Activated naive CD8-positive, alpha-beta T cell treated with anti-CD3 and anti-CD28 coated beads, Interleukin-2, amount 50 U/mL, for 24 hours (primary cell): ENCODE measurements around the gene SURF4.

Experiments
- ATAC-seq: fragments of 150-1000 bp; cut with Tn5 transposase; one replicate; pipeline ENCODE4 v1.10.0; 2021
- DNase-seq: peaks from one replicate; pipeline ENCODE4 v3.0.0; 2021
- H3K27ac Mint-ChIP-seq: one replicate; pipeline ENCODE4 v1.8.0; 2021; ENCODE audit warnings: mild to moderate bottlenecking, mixed read lengths
- H3K27me3 Mint-ChIP-seq: one replicate; pipeline ENCODE4 v1.8.0; 2021; ENCODE audit warnings: mixed read lengths
- H3K36me3 Mint-ChIP-seq: one replicate; pipeline ENCODE4 v1.8.0; 2021; ENCODE audit warnings: low read depth, mixed read lengths
- H3K4me1 Mint-ChIP-seq: one replicate; pipeline ENCODE4 v1.8.0; 2021; ENCODE audit warnings: mixed read lengths
- H3K4me3 Mint-ChIP-seq: one replicate; pipeline ENCODE4 v1.8.0; 2021; ENCODE audit warnings: mild to moderate bottlenecking, moderate library complexity, mixed read lengths
- H3K9me3 Mint-ChIP-seq: one replicate; pipeline ENCODE4 v1.8.0; 2021; ENCODE audit warnings: mixed read lengths

The SURF4 gene

GRCh38 chr9:133356391-133357091 is 19.3 kb downstream of the SURF4 start, which contains the start of the genes SURF1 and SURF2:
SURF1 (minus strand) TSS chr9:133356487; CDS start chr9:133356453, 34 bp downstream.
SURF2 (plus strand) TSS chr9:133356550; CDS start chr9:133356593, 43 bp downstream.
- Mint-ChIP-seq H3K27ac (peak within 1 kb of the TSS; percentile 85), H3K36me3 (peaks cover 26% of the 10 kb centered on the region), H3K4me3 (peak within 1 kb of the TSS; percentile 88), H3K4me1 (peaks cover 45% of the 10 kb centered on the region), H3K9me3 (no peaks in the 10 kb centered on the region), H3K27me3 (no peaks in the 10 kb centered on the region)
- ATAC-seq (peak; percentile 67), DNase-seq (peak; percentile 94)

DNA sequence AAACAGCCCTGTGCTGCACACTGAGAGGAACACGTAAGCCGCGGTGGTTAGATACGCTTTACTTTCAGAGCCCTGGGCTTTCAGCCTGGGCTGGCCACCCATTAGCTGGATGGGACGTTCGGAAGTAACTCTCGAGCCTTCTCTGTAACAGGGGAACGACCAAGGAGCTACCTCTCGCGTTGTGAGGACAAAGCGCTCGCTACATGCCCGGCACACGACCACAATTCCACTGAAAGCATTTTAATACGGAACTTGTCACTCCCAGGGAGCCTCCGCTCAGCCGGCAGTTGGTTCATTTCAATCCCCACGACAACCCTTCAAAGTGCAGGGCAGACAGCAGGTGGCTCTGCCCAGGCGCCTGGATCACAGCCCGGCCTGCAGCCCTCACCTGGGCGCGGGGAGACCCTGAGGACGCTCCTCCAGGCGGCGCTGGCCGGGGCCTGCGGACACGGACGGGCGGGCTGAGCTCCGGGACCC is 19.9 kb downstream of the SURF4 start:
- peak overlapping the region; percentile 88 for H3K4me3 Mint-ChIP-seq
- H3K4me1 Mint-ChIP-seq = peaks cover 42% of the 10 kb centered on the region
- peaks cover 26% of the 10 kb centered on the region for H3K36me3 Mint-ChIP-seq
- ATAC-seq (peak; percentile 27), DNase-seq (no peak)
- H3K9me3 Mint-ChIP-seq = no peaks in the 10 kb centered on the region
- H3K27me3 Mint-ChIP-seq = no peaks in the 10 kb centered on the region
- H3K27ac Mint-ChIP-seq = peak overlapping the region; percentile 85

GRCh38 chr9:133354766-133355165 is 21.1 kb downstream of the SURF4 start:
- Mint-ChIP-seq H3K9me3 (no peaks in the 10 kb centered on the region), H3K27ac (peak overlapping the region; percentile 85), H3K4me3 (peak overlapping the region; percentile 88), H3K36me3 (peaks cover 36% of the 10 kb centered on the region), H3K27me3 (no peaks in the 10 kb centered on the region), H3K4me1 (peaks cover 44% of the 10 kb centered on the region)
- DNase-seq (no peak), ATAC-seq (no peak)

DNA sequence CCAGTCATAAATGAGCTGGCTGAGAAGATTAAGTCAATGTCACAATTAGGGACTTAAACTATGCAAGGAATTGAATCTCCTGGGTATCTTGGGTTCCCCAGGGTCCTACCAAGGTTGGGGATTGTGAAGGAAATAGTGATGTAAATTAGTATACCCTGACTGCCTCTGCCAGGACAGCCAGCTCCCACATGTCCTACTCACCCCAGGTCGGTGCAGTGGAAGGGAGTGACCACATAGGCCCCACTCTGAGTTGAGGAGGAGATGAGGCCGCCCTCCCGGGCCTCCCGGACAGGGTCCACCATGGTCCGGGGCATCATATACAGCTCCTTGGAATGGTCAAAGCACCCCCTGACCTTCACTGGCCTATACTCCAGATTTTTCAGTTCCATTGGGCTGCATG is 22.3 kb downstream of the SURF4 start:
- ATAC-seq = no peak
- Mint-ChIP-seq H3K4me1 (peaks cover 48% of the 10 kb centered on the region), H3K27me3 (no peaks in the 10 kb centered on the region), H3K4me3 (no peak overlapping the region), H3K9me3 (no peaks in the 10 kb centered on the region), H3K27ac (peak overlapping the region; percentile 68), H3K36me3 (peaks cover 44% of the 10 kb centered on the region)
- no peak for DNase-seq

- H3K4me1 Mint-ChIP-seq = peaks cover 44% of the 10 kb centered on the region
- no peaks in the 10 kb centered on the region for H3K9me3 Mint-ChIP-seq
- peaks cover 51% of the 10 kb centered on the region for H3K36me3 Mint-ChIP-seq
- DNase-seq (no peak), ATAC-seq (no peak)
- H3K27ac Mint-ChIP-seq = peak overlapping the region; percentile 68
- H3K4me3 Mint-ChIP-seq = no peak overlapping the region
- H3K27me3 Mint-ChIP-seq = peaks cover 3% of the 10 kb centered on the region
Measured at GRCh38 chr9:133352635-133353340, 23.1 kb downstream of the SURF4 start.

DNA sequence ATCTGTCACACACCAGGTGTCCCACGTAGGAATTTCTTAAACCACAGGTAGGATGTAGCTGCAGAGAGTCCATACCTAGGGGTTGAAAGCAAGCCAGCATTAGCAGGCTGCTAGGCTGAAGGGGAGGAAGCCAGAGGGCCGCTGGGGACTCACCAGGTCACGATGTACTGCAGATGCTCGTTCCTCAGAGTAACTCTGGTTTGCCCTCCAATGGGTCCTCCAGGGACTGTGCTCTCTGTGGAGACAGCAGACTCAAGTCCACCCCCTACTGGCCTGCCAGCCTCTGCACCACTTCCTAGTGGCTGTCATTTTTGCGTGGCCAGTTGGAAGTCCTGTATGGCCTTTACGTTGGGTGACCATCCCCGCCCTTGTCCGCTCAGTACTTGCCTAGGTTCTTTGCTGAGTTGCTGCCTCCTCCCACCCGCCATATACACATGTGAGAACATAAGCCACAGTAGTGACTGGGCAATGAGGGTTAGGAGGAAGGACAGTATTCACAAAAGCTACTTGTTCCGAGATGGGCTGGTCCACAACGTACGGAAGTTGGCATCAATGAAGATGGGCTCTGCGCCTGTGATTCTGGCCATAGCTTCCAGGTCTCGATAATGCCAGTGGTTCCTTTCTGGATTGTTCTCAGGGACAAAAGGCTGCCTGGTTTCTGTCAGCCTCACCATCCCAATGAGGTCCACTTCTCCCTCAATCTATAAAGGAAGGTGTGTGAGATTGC is 23.8 kb downstream of the SURF4 start:
- Mint-ChIP-seq H3K27ac (peak overlapping the region; percentile 68), H3K36me3 (peaks cover 49% of the 10 kb centered on the region), H3K4me3 (peak overlapping the region; percentile 22), H3K4me1 (peaks cover 40% of the 10 kb centered on the region), H3K27me3 (peaks cover 3% of the 10 kb centered on the region), H3K9me3 (no peaks in the 10 kb centered on the region)
- ATAC-seq = peak; percentile 35
- peak; percentile 62 for DNase-seq

DNA sequence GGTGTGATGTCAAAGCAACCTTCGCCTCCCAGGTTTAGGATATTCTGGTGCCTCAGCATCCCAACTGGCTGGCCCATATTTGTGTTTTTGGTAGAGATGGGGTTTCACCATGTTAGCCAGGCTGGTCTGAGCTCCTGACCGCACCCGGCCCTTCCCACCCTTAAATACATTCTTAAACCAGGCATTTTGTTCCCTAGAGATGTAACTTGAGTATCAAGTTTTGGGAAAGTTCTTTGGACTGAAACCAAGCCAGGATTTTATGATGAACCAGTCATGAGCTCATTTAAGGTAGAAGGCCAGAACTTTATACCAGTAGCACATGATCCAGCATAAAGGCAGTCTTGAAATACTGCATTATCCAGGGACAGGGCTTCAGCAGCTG is 24.3 kb downstream of the SURF4 start:
- Mint-ChIP-seq H3K4me1 (peaks cover 44% of the 10 kb centered on the region), H3K27me3 (peaks cover 3% of the 10 kb centered on the region), H3K4me3 (peak overlapping the region; percentile 22), H3K27ac (peak overlapping the region; percentile 97), H3K36me3 (peaks cover 51% of the 10 kb centered on the region), H3K9me3 (no peaks in the 10 kb centered on the region)
- no peak for DNase-seq
- ATAC-seq = no peak

GRCh38 chr9:133349965-133350616 is 25.8 kb downstream of the SURF4 start:
- DNase-seq = no peak
- H3K27me3 Mint-ChIP-seq = peaks cover 3% of the 10 kb centered on the region
- peak overlapping the region; percentile 97 for H3K4me3 Mint-ChIP-seq
- H3K9me3 Mint-ChIP-seq = no peaks in the 10 kb centered on the region
- ATAC-seq = no peak
- peaks cover 49% of the 10 kb centered on the region for H3K4me1 Mint-ChIP-seq
- H3K36me3 Mint-ChIP-seq = peaks cover 56% of the 10 kb centered on the region
- H3K27ac Mint-ChIP-seq = peak overlapping the region; percentile 97

- no peak for DNase-seq
- Mint-ChIP-seq H3K4me3 (peak overlapping the region; percentile 97), H3K27me3 (peaks cover 3% of the 10 kb centered on the region), H3K4me1 (peaks cover 43% of the 10 kb centered on the region), H3K9me3 (no peaks in the 10 kb centered on the region), H3K27ac (peak overlapping the region; percentile 97), H3K36me3 (peaks cover 56% of the 10 kb centered on the region)
- ATAC-seq = no peak
Measured at GRCh38 chr9:133348718-133349573, 26.9 kb downstream of the SURF4 start.

DNA sequence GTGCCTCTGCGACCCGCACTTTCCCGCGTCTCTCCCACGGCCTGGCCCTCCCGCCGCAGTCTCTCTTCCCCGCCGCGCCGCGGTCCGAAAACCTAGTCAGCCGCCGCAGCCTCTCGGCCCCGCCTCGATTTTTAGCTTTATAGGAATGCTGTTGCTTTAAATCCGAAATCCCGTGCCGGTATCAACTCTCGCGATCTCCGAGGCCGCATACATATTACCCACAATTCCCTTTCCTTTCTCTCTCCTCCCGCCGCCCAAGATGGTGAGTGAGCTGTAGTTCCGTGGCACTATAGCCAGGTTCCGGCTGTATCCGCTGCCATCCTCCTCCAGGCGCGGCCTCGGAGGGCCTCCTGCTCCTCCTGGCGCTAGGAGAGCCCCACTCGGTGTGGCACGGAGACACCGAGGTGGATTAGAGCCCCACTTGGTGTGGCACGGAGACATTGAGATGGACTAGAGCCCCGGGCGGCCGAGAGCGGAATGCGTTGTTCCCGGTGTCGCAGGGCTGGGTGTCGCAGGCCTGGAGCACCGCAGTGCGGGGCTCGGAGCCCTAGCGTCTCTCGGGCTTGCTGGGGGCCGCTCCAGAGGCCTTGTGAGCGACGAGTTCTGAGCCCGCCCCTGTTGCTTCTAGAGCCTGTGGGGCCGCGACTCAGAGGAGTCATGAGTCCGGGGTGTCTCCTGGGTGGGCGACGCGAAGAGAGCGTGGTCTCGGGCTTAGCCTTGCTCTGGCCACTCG is 27.7 kb downstream of the SURF4 start, which contains the start of the genes MED22 and RPL7A:
MED22 (minus strand) TSS at position 147 of the 733 bp plus-strand sequence. CDS start 1,469 bp downstream, outside the sequence.
RPL7A (plus strand) TSS at position 234 of the 733 bp plus-strand sequence; CDS start at position 260, 26 bp downstream.
- DNase-seq (peak; percentile 91), ATAC-seq (peak; percentile 60)
- peak within 1 kb of the TSS; percentile 97 for H3K4me3 Mint-ChIP-seq
- H3K9me3 Mint-ChIP-seq = no peaks in the 10 kb centered on the region
- peak within 1 kb of the TSS; percentile 97 for H3K27ac Mint-ChIP-seq
- peaks cover 3% of the 10 kb centered on the region for H3K27me3 Mint-ChIP-seq
- peaks cover 54% of the 10 kb centered on the region for H3K36me3 Mint-ChIP-seq
- H3K4me1 Mint-ChIP-seq = peaks cover 43% of the 10 kb centered on the region

GRCh38 chr9:133347515-133347984 is 28.3 kb downstream of the SURF4 start:
- Mint-ChIP-seq H3K4me1 (peaks cover 43% of the 10 kb centered on the region), H3K27me3 (peaks cover 3% of the 10 kb centered on the region), H3K4me3 (peak overlapping the region; percentile 97), H3K27ac (peak overlapping the region; percentile 97), H3K9me3 (no peaks in the 10 kb centered on the region), H3K36me3 (peaks cover 56% of the 10 kb centered on the region)
- DNase-seq (peak; percentile 55), ATAC-seq (peak; percentile 41)

GRCh38 chr9:133346021-133346785 is 29.7 kb downstream of the SURF4 start:
- Mint-ChIP-seq H3K27me3 (peaks cover 3% of the 10 kb centered on the region), H3K4me1 (peaks cover 48% of the 10 kb centered on the region), H3K36me3 (peaks cover 45% of the 10 kb centered on the region), H3K4me3 (peak overlapping the region; percentile 97), H3K9me3 (no peaks in the 10 kb centered on the region), H3K27ac (peak overlapping the region; percentile 97)
- DNase-seq = no peak
- ATAC-seq = no peak
